Uterus (tissue), 4 donors: Measurements from ENCODE around the gene LGALS16. TPM values are rescaled to one million over a fixed set of nuclear protein-coding genes. Genes with fewer than 3 reads are reported as not detected.

Experiments used
- DNase-seq, 2 donors: peaks; one replicate each; pipeline ENCODE4 v3.0.0-alpha.2; 2019 to 2020
- H3K27ac ChIP-seq, 2 donors: fragments of 200-600 bp; sonication (generic); 1 replicate in 1 of 2; 2 replicates in 1 of 2; pipeline ENCODE4 v1.5.1; 2016 to 2018
- H3K27me3 ChIP-seq, 2 donors: fragments of 200-600 bp; sonication (generic); one replicate each; pipeline ENCODE4 v1.5.1; 2018 to 2019; ENCODE audit warnings: control low read depth in 1 of 2
- H3K36me3 ChIP-seq, 2 donors: fragments of 200-600 bp; sonication (generic); one replicate each; pipeline ENCODE4 v1.5.1; 2019; ENCODE audit warnings: control low read depth in 1 of 2
- H3K4me1 ChIP-seq, 2 donors: fragments of 200-600 bp; sonication (generic); one replicate each; pipeline ENCODE4 v1.5.1; 2018 to 2019; ENCODE audit warnings: control low read depth in 1 of 2
- H3K4me3 ChIP-seq, 2 donors: fragments of 200-600 bp; sonication (generic); 1 replicate in 1 of 2; 2 replicates in 1 of 2; pipeline ENCODE4 v1.5.1; 2018 to 2019; ENCODE audit warnings: mild to moderate bottlenecking in 1 of 2
- H3K9me3 ChIP-seq, 2 donors: fragments of 200-600 bp; sonication (generic); one replicate each; pipeline ENCODE4 v1.5.1; 2019; ENCODE audit warnings: control low read depth in 1 of 2
- CTCF ChIP-seq, 4 experiments: fragments of 200-600 bp in 2 of 4; fragments of 450-650 bp in 2 of 4; sonication (generic) in 2 of 4; IDR thresholded peaks; one replicate each; pipeline ENCODE4 v1.5.1; 2016 to 2019; ENCODE audit warnings: antibody characterized with exemption in 4 of 4, mild to moderate bottlenecking in 2 of 4, moderate library complexity in 1 of 4
- POLR2A ChIP-seq, 2 donors: fragments of 450-650 bp; IDR thresholded peaks; one replicate each; pipeline ENCODE4 v1.6.1; 2016; ENCODE audit warnings: antibody characterized with exemption in 2 of 2, mild to moderate bottlenecking in 1 of 2, moderate library complexity in 1 of 2
- intact Hi-C: fragments of 100-400 bp; cut with DNase I; formaldehyde crosslinking; loops from one replicate; pipeline ENCODE4 v1.15.1; 2023; ENCODE audit warnings: low total_unique reads
- total RNA-seq, 4 donors: library from RNA; depleted of rRNA in 3 of 4; stranded (reverse); fragments of >200 nt in 3 of 4; gene quantifications; one replicate each; pipeline versions ENCODE4 v1.1.0 to v1.2.4, GENCODE V29; 2014 to 2023
- donor health status: DM: yes; HTN: yes; CAD: no.

The LGALS16 gene
- total RNA-seq, 4 donors from 2014 or later: not detected

GRCh38 chr19:39677961-39678889, 22.5 kb downstream of the LGALS16 start:
- H3K36me3 ChIP-seq: no peaks in the 10 kb centered on the region
- no peaks in the 10 kb centered on the region for H3K27me3 ChIP-seq
- no peaks in the 10 kb centered on the region for H3K4me1 ChIP-seq
- intact Hi-C loops: no loop called here
- no peak for DNase-seq
- TF ChIP-seq POLR2A (IDR thresholded peaks at IDR 0.05) (no peak), CTCF (IDR thresholded peaks at IDR 0.05) (no peak)
- no peak overlapping the region for H3K27ac ChIP-seq
- no peaks in the 10 kb centered on the region for H3K9me3 ChIP-seq
- no peak overlapping the region for H3K4me3 ChIP-seq

GRCh38 chr19:39679056-39679790, 23.5 kb downstream of the LGALS16 start:
- Histone ChIP-seq H3K27ac (no peak overlapping the region), H3K9me3 (no peaks in the 10 kb centered on the region), H3K4me3 (no peak overlapping the region), H3K36me3 (no peaks in the 10 kb centered on the region), H3K27me3 (no peaks in the 10 kb centered on the region), H3K4me1 (no peaks in the 10 kb centered on the region)
- intact Hi-C loops: no loop called here
- DNase-seq: no peak
- TF ChIP-seq CTCF (IDR thresholded peaks at IDR 0.05) (no peak), POLR2A (IDR thresholded peaks at IDR 0.05) (no peak)

- H3K4me1 ChIP-seq: no peaks in the 10 kb centered on the region
- H3K36me3 ChIP-seq: no peaks in the 10 kb centered on the region
- H3K27me3 ChIP-seq: no peaks in the 10 kb centered on the region
- TF ChIP-seq CTCF (IDR thresholded peaks at IDR 0.05) (no peak), POLR2A (IDR thresholded peaks at IDR 0.05) (no peak)
- intact Hi-C loops: no loop called here
- no peak for DNase-seq
- H3K27ac ChIP-seq: no peak overlapping the region
- H3K9me3 ChIP-seq: no peaks in the 10 kb centered on the region
- H3K4me3 ChIP-seq: no peak overlapping the region
These were observed 24.1 kb downstream of the LGALS16 start for GRCh38 chr19:39679791-39680168.

- Histone ChIP-seq H3K4me3 (no peak overlapping the region), H3K36me3 (no peaks in the 10 kb centered on the region), H3K27ac (no peak overlapping the region), H3K4me1 (no peaks in the 10 kb centered on the region), H3K9me3 (no peaks in the 10 kb centered on the region), H3K27me3 (no peaks in the 10 kb centered on the region)
- no peak for DNase-seq
- TF ChIP-seq POLR2A (IDR thresholded peaks at IDR 0.05): no peak
- intact Hi-C loops: no loop called here
These were observed 24.9 kb downstream of the LGALS16 start for GRCh38 chr19:39680593-39680992.

GRCh38 chr19:39681416-39681815, 25.7 kb downstream of the LGALS16 start:
- DNase-seq: no peak
- intact Hi-C loops: no loop called here
- no peaks in the 10 kb centered on the region for H3K9me3 ChIP-seq
- no peaks in the 10 kb centered on the region for H3K36me3 ChIP-seq
- H3K4me3 ChIP-seq: no peak overlapping the region
- no peaks in the 10 kb centered on the region for H3K27me3 ChIP-seq
- H3K27ac ChIP-seq: no peak overlapping the region
- H3K4me1 ChIP-seq: no peaks in the 10 kb centered on the region
- no peak for TF ChIP-seq CTCF (IDR thresholded peaks at IDR 0.05)
- TF ChIP-seq POLR2A (IDR thresholded peaks at IDR 0.05): no peak
